ENCODE measurements around the gene OSBPL1A. TPM values are rescaled to one million over a fixed set of nuclear protein-coding genes. Genes with fewer than 3 reads are reported as not detected.
A peak's percentile ranks its signal among the peaks of the same experiment; 100 is the strongest.

OSBPL1A gene
- total RNA-seq, 1 donor from 2014 or later: 42.9 TPM

DNA sequence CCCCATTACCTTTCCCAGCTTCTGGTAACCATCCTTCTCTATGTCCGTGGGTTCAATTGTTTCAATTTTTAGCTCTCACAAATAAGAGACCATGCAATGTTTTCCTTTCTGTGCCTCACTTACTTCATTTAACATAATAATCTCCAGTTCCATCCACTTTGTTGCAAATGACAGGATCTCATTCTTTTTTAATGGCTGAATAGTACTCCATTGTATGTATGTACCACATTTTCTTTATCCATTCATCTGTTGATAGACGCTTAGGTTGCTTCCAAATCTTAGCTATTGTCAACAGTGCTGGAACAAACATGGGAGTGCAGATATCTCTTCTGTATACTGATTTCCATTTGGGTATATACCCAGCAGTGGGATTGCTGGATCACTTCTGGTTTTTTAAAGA lies 256.9 kb downstream of the OSBPL1A start:
- no peaks in the 10 kb centered on the region for H3K9me3 ChIP-seq
- H3K36me3 ChIP-seq: no peaks in the 10 kb centered on the region
- H3K4me3 ChIP-seq: no peak overlapping the region
- peaks cover 0 to 6% of the 10 kb centered on the region in 2 donors for H3K4me1 ChIP-seq
- no peak for DNase-seq (ENCODE audit: low spot score in 2 of 2)
- intact Hi-C loops (cut with DNase I): no loop called here
- H3K27me3 ChIP-seq: no peaks in the 10 kb centered on the region
- no peak overlapping the region for H3K27ac ChIP-seq
- TF ChIP-seq CTCF (IDR thresholded peaks at IDR 0.05): no peak

GRCh38 chr18:24138789-24139616 lies 258.6 kb downstream of the OSBPL1A start, which contains the start of gene CABYR:
CABYR (plus strand) TSS chr18:24139062; CDS start chr18:24143115, 4,053 bp downstream.
- TF ChIP-seq CTCF (IDR thresholded peaks at IDR 0.05): no peak
- peak; percentile 45 to 89 for DNase-seq (ENCODE audit: low spot score in 2 of 2)
- no peaks in the 10 kb centered on the region for H3K36me3 ChIP-seq
- H3K27ac ChIP-seq: peak within 1 kb of the TSS; percentile 55 to 69
- no peaks in the 10 kb centered on the region for H3K9me3 ChIP-seq
- intact Hi-C loops (cut with DNase I): loop anchor here (1.0 kb wide), 1 partner anchor 133 kb away; no protein-coding TSS in a partner anchor
- peak within 1 kb of the TSS; percentile 76 to 77 for H3K4me3 ChIP-seq
- H3K4me1 ChIP-seq: peaks cover 0 to 6% of the 10 kb centered on the region in 2 donors
- H3K27me3 ChIP-seq: no peaks in the 10 kb centered on the region

DNA sequence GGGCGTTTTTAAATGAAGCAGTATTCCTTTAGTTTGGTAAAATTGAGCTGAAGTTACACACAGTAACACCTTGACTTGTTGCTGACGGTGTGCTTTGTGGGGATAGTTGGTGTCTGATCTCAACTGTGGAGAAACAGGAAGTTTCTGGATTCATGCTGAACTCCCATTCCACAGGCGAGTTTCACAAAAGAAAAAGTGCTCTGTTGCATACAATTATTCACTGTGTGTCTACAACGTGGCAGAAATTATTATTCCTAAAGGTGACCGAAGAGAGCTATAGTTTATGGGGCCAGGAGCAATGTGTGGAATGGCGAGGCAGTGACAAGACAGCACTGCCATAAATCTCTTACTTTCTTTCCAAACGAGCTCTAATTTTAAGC lies 259.2 kb downstream of the OSBPL1A start:
- intact Hi-C loops (cut with DNase I): loop anchor here (1.0 kb wide), 1 partner anchor 134 kb away; no protein-coding TSS in a partner anchor
- Histone ChIP-seq H3K9me3 (no peaks in the 10 kb centered on the region), H3K27ac (peak overlapping the region; percentile 55 to 69), H3K4me3 (peak overlapping the region; percentile 76 to 77), H3K27me3 (no peaks in the 10 kb centered on the region), H3K36me3 (no peaks in the 10 kb centered on the region), H3K4me1 (peaks cover 0 to 6% of the 10 kb centered on the region in 2 donors)
- no peak for DNase-seq (ENCODE audit: low spot score in 2 of 2)
- TF ChIP-seq CTCF (IDR thresholded peaks at IDR 0.05): no peak

GRCh38 chr18:24136967-24137373 lies 260.7 kb downstream of the OSBPL1A start:
- no peak for TF ChIP-seq CTCF (IDR thresholded peaks at IDR 0.05)
- Histone ChIP-seq H3K4me3 (no peak overlapping the region), H3K9me3 (no peaks in the 10 kb centered on the region), H3K36me3 (peaks cover 0 to 5% of the 10 kb centered on the region in 2 donors), H3K4me1 (peaks cover 0 to 6% of the 10 kb centered on the region in 2 donors), H3K27ac (no peak overlapping the region), H3K27me3 (no peaks in the 10 kb centered on the region)
- intact Hi-C loops (cut with DNase I): no loop called here
- no peak for DNase-seq (ENCODE audit: low spot score in 2 of 2)

DNA sequence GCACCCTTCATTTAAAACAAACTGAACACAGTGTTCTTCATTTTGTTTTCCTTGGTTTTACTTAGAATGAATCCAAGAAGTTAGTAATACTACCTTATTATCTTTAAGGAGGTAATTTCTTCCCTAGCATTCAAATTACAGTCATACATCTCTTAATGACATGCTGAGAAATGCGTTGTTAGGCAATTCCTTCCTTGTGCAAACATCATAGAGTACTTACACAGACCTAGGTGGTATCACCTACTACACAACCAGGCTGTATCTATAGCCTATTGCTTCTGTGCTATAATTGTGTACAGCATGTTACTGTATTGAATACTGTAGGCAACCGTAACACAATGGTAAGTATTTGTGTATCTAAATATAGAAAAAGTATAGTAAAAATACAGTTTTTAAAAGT lies 267.1 kb downstream of the OSBPL1A start:
- TF ChIP-seq CTCF (IDR thresholded peaks at IDR 0.05): no peak
- H3K9me3 ChIP-seq: no peaks in the 10 kb centered on the region
- intact Hi-C loops (cut with DNase I): no loop called here
- H3K27ac ChIP-seq: no peak overlapping the region
- no peaks in the 10 kb centered on the region for H3K4me1 ChIP-seq
- H3K4me3 ChIP-seq: no peak overlapping the region
- no peak for DNase-seq (ENCODE audit: low spot score in 2 of 2)
- no peaks in the 10 kb centered on the region for H3K27me3 ChIP-seq
- peaks cover 0 to 5% of the 10 kb centered on the region in 2 donors for H3K36me3 ChIP-seq
